K562 (cell line): ENCODE measurements around the gene TCFL5. TPM values are rescaled to one million over a fixed set of nuclear protein-coding genes. Genes with fewer than 3 reads are reported as not detected.

Source experiments
- ATAC-seq: fragments of 200-7000 bp; cut with Tn5 transposase; 3 replicates; pipeline ENCODE4 v1.9.1; 2020; ENCODE audit warnings: moderate library complexity
- BruUV-seq: library from RNA; stranded (reverse); fragments of 400-500 nt; replicated peaks from 2 replicates; lab custom pipeline; 2021; lab: Mats Ljungman, UMichigan
- CTCF ChIA-PET: fragments of 300-600 bp; formaldehyde crosslinking; extraction: SDS; loops from one replicate; lab custom pipeline; 2021; ENCODE audit warnings: low intra/inter-chr PET ratio; lab: Yijun Ruan, JAX
- POLR2A ChIA-PET: fragments of 300-600, 350-650 bp; sonication (Branson Sonifier 250); formaldehyde crosslinking; extraction: SDS; loops from one replicate; lab custom pipeline; 2021; ENCODE audit warnings: antibody characterized with exemption, inconsistent platforms; lab: Yijun Ruan, JAX
- DNase-seq, 4 experiments: peaks; one replicate each; pipeline versions ENCODE4 v3.0.0 to v3.0.0-alpha.2; 2011 to 2018; ENCODE audit warnings: low spot score in 3 of 4, mixed read lengths in 3 of 4; ENCODE audit errors: extremely low read depth in 1 of 4
- FAIRE-seq: peaks from 2 replicates; lab custom pipeline; 2011; peaks lifted over from hg19 to GRCh38; lab: Jason Lieb, UNC
- H2AFZ ChIP-seq: 2 replicates; pipeline ENCODE4 v1.6.0; 2011; ENCODE audit warnings: low read depth, low read length, control low read depth, inconsistent platforms
- H3K27ac ChIP-seq: fragments of 200-600 bp; 3 replicates; pipeline ENCODE4 v1.8.0; 2011; ENCODE audit warnings: low read depth, mild to moderate bottlenecking, control low read depth, inconsistent platforms, low read length, moderate library complexity, mixed read lengths; ENCODE audit errors: extremely low read depth
- H3K27me3 ChIP-seq, 2 experiments: fragments of 300-600 bp in 1 of 2; 2 replicates in 1 of 2; 3 replicates in 1 of 2; pipeline versions ENCODE4 v1.6.0 to v1.8.0; 2011; ENCODE audit warnings: inconsistent platforms in 2 of 2, low read length in 2 of 2, mild to moderate bottlenecking in 1 of 2, mixed read lengths in 1 of 2, moderate library complexity in 1 of 2; ENCODE audit not compliant: control insufficient read depth in 2 of 2, insufficient read depth in 2 of 2
- H3K36me3 ChIP-seq: fragments of 300-600 bp; 3 replicates; pipeline ENCODE4 v1.8.0; 2011; ENCODE audit warnings: mild to moderate bottlenecking, low read length, inconsistent platforms; ENCODE audit not compliant: control insufficient read depth, insufficient read depth
- H3K4me1 ChIP-seq, 2 experiments: fragments of 200-600 bp in 1 of 2; replicated peaks in 1 of 2; 2 replicates in 1 of 2; 3 replicates in 1 of 2; pipeline versions ENCODE4 v1.5.1 to v1.8.0; 2011; ENCODE audit warnings: inconsistent platforms in 2 of 2, low read length in 2 of 2, mild to moderate bottlenecking in 1 of 2, mixed read lengths in 1 of 2, moderate library complexity in 1 of 2; ENCODE audit not compliant: control insufficient read depth in 2 of 2, insufficient read depth in 2 of 2
- H3K4me2 ChIP-seq: 2 replicates; pipeline ENCODE4 v1.6.1; 2011; ENCODE audit warnings: low read length, control low read depth, inconsistent platforms, mixed read lengths; ENCODE audit not compliant: insufficient read depth
- H3K4me3 ChIP-seq: fragments of 200-600 bp; sonication (generic), shearing (Covaris generic); 2 replicates; pipeline ENCODE4 v1.5.1; 2016; ENCODE audit warnings: control low read depth, inconsistent platforms
- H3K79me2 ChIP-seq: fragments of 200-600 bp; 3 replicates; pipeline ENCODE4 v1.8.0; 2011; ENCODE audit warnings: low read length, inconsistent platforms; ENCODE audit not compliant: control insufficient read depth, insufficient read depth
- H3K9ac ChIP-seq, 2 experiments: 2 replicates each; pipeline versions ENCODE4 v1.6.0 to v1.6.1; 2011; ENCODE audit warnings: low read depth in 2 of 2, low read length in 2 of 2, control low read depth in 1 of 2, inconsistent platforms in 1 of 2, mild to moderate bottlenecking in 1 of 2, mixed read lengths in 1 of 2; ENCODE audit not compliant: insufficient read depth in 1 of 2
- H3K9me1 ChIP-seq: one replicate; pipeline ENCODE4 v1.6.0; 2011; ENCODE audit warnings: inconsistent platforms, mild to moderate bottlenecking, low read length, moderate library complexity; ENCODE audit not compliant: control insufficient read depth, insufficient read depth
- H3K9me3 ChIP-seq: replicated peaks from 2 replicates; pipeline ENCODE4 v1.5.1; 2011; ENCODE audit warnings: low read depth, low read length, inconsistent platforms; ENCODE audit not compliant: control insufficient read depth, insufficient read depth
- H4K20me1 ChIP-seq: replicated peaks from 2 replicates; pipeline ENCODE4 v1.6.1; 2011; ENCODE audit warnings: low read length, inconsistent platforms, mixed read lengths; ENCODE audit not compliant: control insufficient read depth, insufficient read depth
- GTF3C2 ChIP-seq: IDR thresholded peaks from 3 replicates; pipeline ENCODE4 v1.6.1; 2011; ENCODE audit warnings: borderline replicate concordance, mild to moderate bottlenecking, moderate library complexity; ENCODE audit not compliant: insufficient read length; ENCODE audit errors: extremely low read depth
- MXD1 ChIP-seq: fragments of 250-450 bp; sonication (Bioruptor Pico); IDR thresholded peaks from 2 replicates; pipeline ENCODE4 v1.8.0; 2021; ENCODE audit warnings: borderline replicate concordance, mild to moderate bottlenecking, moderate library complexity; ENCODE audit not compliant: poor library complexity, severe bottlenecking
- NBN ChIP-seq: fragments of 450-650 bp; IDR thresholded peaks from 2 replicates; pipeline ENCODE4 v1.6.1; 2016; ENCODE audit warnings: low read depth, mild to moderate bottlenecking
- POLR2AphosphoS2 ChIP-seq: IDR thresholded peaks from 2 replicates; pipeline ENCODE4 v1.6.1; 2012; ENCODE audit warnings: low read length, improper control_type of control experiment
- ZBTB8A ChIP-seq: fragments of 450-650 bp; IDR thresholded peaks from 2 replicates; pipeline ENCODE4 v1.6.1; 2018; ENCODE audit warnings: mild to moderate bottlenecking, moderate library complexity; ENCODE audit not compliant: partially characterized antibody
- WGBS: fragments of 100-300 bp; shearing (Covaris generic); methylation state at CpG from one replicate; pipeline ENCODE4 v1.1.6; 2016; ENCODE audit warnings: low coverage, mixed read lengths; ENCODE audit not compliant: insufficient coverage; ENCODE audit errors: missing lambda C conversion rate; 5-methylcytosine and 5-hydroxymethylcytosine counted together
- in situ Hi-C: fragments of 300-500 bp; cut with MboI; formaldehyde crosslinking; loops from 4 replicates; pipeline ENCODE4 v1.15.0; 2018; ENCODE audit warnings: inconsistent platforms, mixed read lengths
- intact Hi-C: fragments of 100-400 bp; cut with micrococcal nuclease; formaldehyde crosslinking; loops from 2 replicates; pipeline ENCODE4 v1.14.2; 2022
- polyA plus RNA-seq, 8 experiments: library from polyadenylated mRNA; depleted of rRNA in 4 of 8; stranded (reverse) in 5 of 8; unstranded in 3 of 8; fragments of >200 nt; fragmentation: Nextera tagmentation in 2 of 8; fragmentation: Illumina TruSeq in 1 of 8; extraction: Ambion mirVana in 2 of 8; extraction: Trizol in 1 of 8; gene quantifications; 2 replicates each; pipeline versions ENCODE4 v1.2.1 to v1.2.3, GENCODE V29; 2011 to 2014; ENCODE audit warnings: inconsistent platforms in 1 of 8, missing spikeins in 1 of 8
- total RNA-seq, 7 experiments: library from RNA; depleted of rRNA in 6 of 7; stranded (reverse); fragments of >200 nt in 6 of 7; fragmentation: Illumina TruSeq in 2 of 7; extraction: Trizol in 2 of 7; gene quantifications; 2 replicates each; pipeline versions ENCODE4 v1.2.1 to v1.2.3, GENCODE V29; 2011 to 2021; ENCODE audit warnings: low replicate concordance in 1 of 7

Gene TCFL5
- total and polyA plus RNA-seq, 9 of the 15 experiments (the other 6 are each of a cell fraction or from before 2014, with no cell fraction given): 1.00 to 12.6 (median 9.1) TPM

- TF ChIP-seq POLR2AphosphoS2 (no peak), MXD1 (CRISPR knock-in tag) (no peak)
Measured at GRCh38 chr20:62812181-62812906, 49.3 kb downstream of the TCFL5 start (continued).

GRCh38 chr20:62811720-62812119, 49.9 kb downstream of the TCFL5 start:
- no peak for FAIRE-seq
- BruUV-seq: no TSS peak
- in situ Hi-C loops: no loop called here
- ChIA-PET CTCF (no interaction called here), POLR2A (interaction anchor here (0.6 kb wide), 1 partner anchor 400 kb away, joined by 3 read pairs; no protein-coding TSS in a partner anchor)
- Histone ChIP-seq H3K27ac (no peak overlapping the region), H3K27me3 (peaks cover 0 to 10% of the 10 kb centered on the region in 2 experiments; a peak in 3 of 5 replicates), H3K4me1 (peaks cover 3 to 75% of the 10 kb centered on the region in 2 experiments; a peak in 3 of 5 replicates), H2AFZ (no peak overlapping the region), H4K20me1 (peaks cover 4% of the 10 kb centered on the region), H3K4me3 (no peak overlapping the region), H3K36me3 (peaks cover 57% of the 10 kb centered on the region; the same call in 2 of the 3 replicates), H3K9me1 (no peaks in the 10 kb centered on the region), H3K9me3 (no peaks in the 10 kb centered on the region), H3K4me2 (no peak overlapping the region), H3K79me2 (peaks cover 5% of the 10 kb centered on the region; the same call in 1 of the 3 replicates), H3K9ac (no peak overlapping the region; a peak in 1 of 4 replicates)
- ATAC-seq: no peak
- no peak for DNase-seq
- WGBS: 82% methylated on average over 9 of the region's 10 CpGs
- intact Hi-C loops: no loop called here
- TF ChIP-seq NBN (no peak), GTF3C2 (no peak), ZBTB8A (no peak)
